Panc1 (cell line): Measurements from ENCODE around the gene TEX14. TPM values are rescaled to one million over a fixed set of nuclear protein-coding genes. Genes with fewer than 3 reads are reported as not detected.

Experiments used
- ATAC-seq: fragments of 200-7000 bp; cut with Tn5 transposase; 2 replicates; pipeline ENCODE4 v1.9.1; 2020; ENCODE audit warnings: mild to moderate bottlenecking, moderate library complexity
- BruUV-seq: library from RNA; stranded (reverse); fragments of 400-500 nt; replicated peaks from 2 replicates; lab custom pipeline; 2021; lab: Mats Ljungman, UMichigan
- CTCF ChIA-PET: fragments of 300-600 bp; sonication (Branson Sonifier 250); formaldehyde crosslinking; loops from one replicate; lab custom pipeline; 2022; ENCODE audit warnings: antibody characterized with exemption; lab: Charles Lee
- POLR2A ChIA-PET: fragments of 300-600 bp; sonication (Branson Sonifier 250); formaldehyde crosslinking; loops from one replicate; lab custom pipeline; 2022; ENCODE audit warnings: antibody characterized with exemption; lab: Charles Lee
- DNase-seq: peaks from one replicate; pipeline ENCODE4 v3.0.0-alpha.2; 2010; ENCODE audit warnings: low read depth, low spot score
- H3K27ac ChIP-seq: 2 replicates; pipeline ENCODE4 v1.5.1; 2011; ENCODE audit warnings: mild to moderate bottlenecking, low read length, inconsistent platforms
- H3K27me3 ChIP-seq: fragments of 200-500 bp; sonication (Bioruptor generic); 2 replicates; pipeline ENCODE4 v1.6.0; 2014; ENCODE audit warnings: low read length, inconsistent platforms; ENCODE audit not compliant: control insufficient read depth, insufficient read depth
- H3K36me3 ChIP-seq: fragments of 200-500 bp; sonication (Bioruptor generic); 2 replicates; pipeline ENCODE4 v1.5.1; 2014; ENCODE audit warnings: inconsistent platforms, mild to moderate bottlenecking, low read length, moderate library complexity; ENCODE audit not compliant: control insufficient read depth, insufficient read depth
- H3K4me1 ChIP-seq: 2 replicates; pipeline ENCODE4 v1.5.1; 2011; ENCODE audit warnings: inconsistent platforms, mild to moderate bottlenecking, low read length, moderate library complexity; ENCODE audit not compliant: control insufficient read depth, insufficient read depth
- H3K4me3 ChIP-seq, 2 experiments: 2 replicates each; pipeline ENCODE4 v1.5.1; 2011 to 2012; ENCODE audit warnings: low read depth in 2 of 2, low read length in 2 of 2, mild to moderate bottlenecking in 2 of 2, inconsistent platforms in 1 of 2, moderate library complexity in 1 of 2
- H3K9me3 ChIP-seq: fragments of 200-500 bp; sonication (Bioruptor generic); 2 replicates; pipeline ENCODE4 v1.5.1; 2014; ENCODE audit warnings: low read depth, mild to moderate bottlenecking, inconsistent platforms, low read length, moderate library complexity; ENCODE audit not compliant: control insufficient read depth, insufficient read depth
- POLR2AphosphoS5 ChIP-seq: IDR thresholded peaks from 2 replicates; pipeline ENCODE4 v1.6.1; 2012; ENCODE audit warnings: mild to moderate bottlenecking, low read depth, low read length, moderate library complexity
- SIN3A ChIP-seq: IDR thresholded peaks from 2 replicates; pipeline ENCODE4 v1.6.1; 2012; ENCODE audit warnings: low read depth, mild to moderate bottlenecking, low read length, moderate library complexity, borderline replicate concordance; ENCODE audit not compliant: insufficient read depth
- TCF7L2 ChIP-seq: IDR thresholded peaks from 2 replicates; pipeline ENCODE4 v1.6.1; 2011; ENCODE audit warnings: mild to moderate bottlenecking, low read depth, low read length, inconsistent platforms
- in situ Hi-C: cut with HindIII; loops from 2 replicates; pipeline ENCODE4 v1.10.0; 2016; ENCODE audit warnings: low sequenced_read_pairs, low pct_unique_long_range_greater_than_20kb
- intact Hi-C: fragments of 100-400 bp; cut with micrococcal nuclease; formaldehyde crosslinking; loops from one replicate; pipeline ENCODE4 v1.10.0; 2022; ENCODE audit not compliant: unreplicated experiment
- total RNA-seq: library from RNA; stranded (reverse); gene quantifications from one replicate; pipeline ENCODE4 v1.2.1, GENCODE V29; 2021; ENCODE audit not compliant: unreplicated experiment
- TF ChIP-seq, protein P1 (sequence below), 2 experiments: IDR thresholded peaks; 2 replicates each; pipeline ENCODE4 v1.6.1; 2011 to 2012; ENCODE audit warnings: low read depth in 2 of 2, control low read depth in 1 of 2, low read length in 1 of 2, mild to moderate bottlenecking in 1 of 2, moderate library complexity in 1 of 2; ENCODE audit not compliant: insufficient read depth in 1 of 2
- TF ChIP-seq, protein P2 (sequence below): fragments of 450-650 bp; IDR thresholded peaks from 2 replicates; pipeline ENCODE4 v1.5.1; 2017; ENCODE audit warnings: mild to moderate bottlenecking

Gene TEX14
- total RNA-seq, 1 experiment from 2014 or later = not detected

DNA sequence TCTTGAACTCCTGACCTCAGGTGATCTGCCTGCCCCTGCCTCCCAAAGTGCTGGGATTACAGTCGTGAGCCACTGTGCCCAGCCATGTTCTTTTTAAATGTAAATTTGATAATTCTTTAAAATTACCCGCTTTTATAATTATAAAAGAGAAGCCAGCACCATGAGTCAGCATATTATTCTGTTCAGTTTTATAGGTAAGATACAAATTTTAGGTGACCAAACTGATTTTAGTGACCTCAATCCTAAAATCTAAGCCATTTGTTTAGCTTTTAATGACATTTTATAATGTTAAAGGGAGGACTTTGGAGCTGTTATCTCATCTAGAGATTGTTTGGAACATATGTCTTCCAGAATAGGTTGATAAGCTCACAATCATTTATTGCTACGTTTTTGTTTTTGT, 43.0 kb upstream of the TEX14 start:
- H3K4me1 ChIP-seq = peaks cover 4% of the 10 kb centered on the region; the same call in 1 of the 2 replicates
- H3K9me3 ChIP-seq = no peaks in the 10 kb centered on the region
- TF ChIP-seq, protein P1, sequence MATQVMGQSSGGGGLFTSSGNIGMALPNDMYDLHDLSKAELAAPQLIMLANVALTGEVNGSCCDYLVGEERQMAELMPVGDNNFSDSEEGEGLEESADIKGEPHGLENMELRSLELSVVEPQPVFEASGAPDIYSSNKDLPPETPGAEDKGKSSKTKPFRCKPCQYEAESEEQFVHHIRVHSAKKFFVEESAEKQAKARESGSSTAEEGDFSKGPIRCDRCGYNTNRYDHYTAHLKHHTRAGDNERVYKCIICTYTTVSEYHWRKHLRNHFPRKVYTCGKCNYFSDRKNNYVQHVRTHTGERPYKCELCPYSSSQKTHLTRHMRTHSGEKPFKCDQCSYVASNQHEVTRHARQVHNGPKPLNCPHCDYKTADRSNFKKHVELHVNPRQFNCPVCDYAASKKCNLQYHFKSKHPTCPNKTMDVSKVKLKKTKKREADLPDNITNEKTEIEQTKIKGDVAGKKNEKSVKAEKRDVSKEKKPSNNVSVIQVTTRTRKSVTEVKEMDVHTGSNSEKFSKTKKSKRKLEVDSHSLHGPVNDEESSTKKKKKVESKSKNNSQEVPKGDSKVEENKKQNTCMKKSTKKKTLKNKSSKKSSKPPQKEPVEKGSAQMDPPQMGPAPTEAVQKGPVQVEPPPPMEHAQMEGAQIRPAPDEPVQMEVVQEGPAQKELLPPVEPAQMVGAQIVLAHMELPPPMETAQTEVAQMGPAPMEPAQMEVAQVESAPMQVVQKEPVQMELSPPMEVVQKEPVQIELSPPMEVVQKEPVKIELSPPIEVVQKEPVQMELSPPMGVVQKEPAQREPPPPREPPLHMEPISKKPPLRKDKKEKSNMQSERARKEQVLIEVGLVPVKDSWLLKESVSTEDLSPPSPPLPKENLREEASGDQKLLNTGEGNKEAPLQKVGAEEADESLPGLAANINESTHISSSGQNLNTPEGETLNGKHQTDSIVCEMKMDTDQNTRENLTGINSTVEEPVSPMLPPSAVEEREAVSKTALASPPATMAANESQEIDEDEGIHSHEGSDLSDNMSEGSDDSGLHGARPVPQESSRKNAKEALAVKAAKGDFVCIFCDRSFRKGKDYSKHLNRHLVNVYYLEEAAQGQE (IDR thresholded peaks at IDR 0.05; ENCODE audit: insufficient read depth in 1 of 2, low read depth in 2 of 2, low read length in 1 of 2) = no peak
- TF ChIP-seq, protein P2, sequence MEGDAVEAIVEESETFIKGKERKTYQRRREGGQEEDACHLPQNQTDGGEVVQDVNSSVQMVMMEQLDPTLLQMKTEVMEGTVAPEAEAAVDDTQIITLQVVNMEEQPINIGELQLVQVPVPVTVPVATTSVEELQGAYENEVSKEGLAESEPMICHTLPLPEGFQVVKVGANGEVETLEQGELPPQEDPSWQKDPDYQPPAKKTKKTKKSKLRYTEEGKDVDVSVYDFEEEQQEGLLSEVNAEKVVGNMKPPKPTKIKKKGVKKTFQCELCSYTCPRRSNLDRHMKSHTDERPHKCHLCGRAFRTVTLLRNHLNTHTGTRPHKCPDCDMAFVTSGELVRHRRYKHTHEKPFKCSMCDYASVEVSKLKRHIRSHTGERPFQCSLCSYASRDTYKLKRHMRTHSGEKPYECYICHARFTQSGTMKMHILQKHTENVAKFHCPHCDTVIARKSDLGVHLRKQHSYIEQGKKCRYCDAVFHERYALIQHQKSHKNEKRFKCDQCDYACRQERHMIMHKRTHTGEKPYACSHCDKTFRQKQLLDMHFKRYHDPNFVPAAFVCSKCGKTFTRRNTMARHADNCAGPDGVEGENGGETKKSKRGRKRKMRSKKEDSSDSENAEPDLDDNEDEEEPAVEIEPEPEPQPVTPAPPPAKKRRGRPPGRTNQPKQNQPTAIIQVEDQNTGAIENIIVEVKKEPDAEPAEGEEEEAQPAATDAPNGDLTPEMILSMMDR = no peak
- TF ChIP-seq POLR2AphosphoS5 (no peak), SIN3A (no peak), TCF7L2 (no peak)
- no peaks in the 10 kb centered on the region for H3K27me3 ChIP-seq
- no TSS peak for BruUV-seq
- ChIA-PET POLR2A (no interaction called here), CTCF (no interaction called here)
- H3K4me3 ChIP-seq = no peak overlapping the region
- in situ Hi-C loops = no loop called here
- DNase-seq (no peak), ATAC-seq (no peak)
- no peaks in the 10 kb centered on the region for H3K36me3 ChIP-seq
- no peak overlapping the region for H3K27ac ChIP-seq
- intact Hi-C loops = no loop called here

DNA sequence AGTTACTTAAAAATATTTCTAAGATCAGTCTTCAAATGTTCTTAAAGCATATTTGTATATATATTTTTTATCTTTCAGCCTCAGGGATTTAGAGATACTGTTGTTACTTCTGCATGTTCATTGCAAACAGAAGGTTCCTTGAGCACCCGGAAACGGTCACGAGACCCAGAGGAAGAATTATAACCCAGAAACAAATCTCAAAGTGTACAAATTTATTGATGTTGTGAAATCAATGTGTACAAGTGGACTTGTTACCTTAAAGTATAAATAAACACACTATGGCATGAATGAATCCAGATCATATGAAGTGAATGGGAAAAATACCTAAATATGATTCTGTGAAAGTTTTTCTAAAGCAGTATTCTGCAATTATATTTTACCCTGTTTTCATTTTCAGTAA, 42.2 kb upstream of the TEX14 start:
- CTCF ChIA-PET = no interaction called here
- peaks cover 4% of the 10 kb centered on the region; the same call in 1 of the 2 replicates for H3K4me1 ChIP-seq
- intact Hi-C loops (no loop called here), in situ Hi-C loops (no loop called here)
- no peaks in the 10 kb centered on the region for H3K27me3 ChIP-seq
- BruUV-seq = no TSS peak
- TF ChIP-seq TCF7L2 (no peak), POLR2AphosphoS5 (no peak), SIN3A (no peak)
- TF ChIP-seq, protein P1 (IDR thresholded peaks at IDR 0.05; ENCODE audit: insufficient read depth in 1 of 2, low read depth in 2 of 2, low read length in 1 of 2) = no peak
- TF ChIP-seq, protein P2 = no peak
- POLR2A ChIA-PET = no interaction called here
- no peak overlapping the region for H3K4me3 ChIP-seq
- H3K36me3 ChIP-seq = no peaks in the 10 kb centered on the region
- H3K27ac ChIP-seq = no peak overlapping the region
- DNase-seq (no peak), ATAC-seq (no peak)
- no peaks in the 10 kb centered on the region for H3K9me3 ChIP-seq
